ENCODE measurements around the gene CELSR1. TPM values are rescaled to one million over a fixed set of nuclear protein-coding genes. Genes with fewer than 3 reads are reported as not detected.

The CELSR1 gene
- total RNA-seq, 1 experiment from 2014 or later = 19.6 TPM

GRCh38 chr22:46563381-46564083, 26.1 kb upstream of the CELSR1 start:
- ATAC-seq (peak; percentile 96), DNase-seq (ENCODE audit: low read depth, low spot score) (peak; percentile 57)
- POLR2A ChIA-PET = interaction anchor here (0.7 to 2.1 kb wide), 6 partner anchors 11 to 1806 kb away, joined by 3 to 14 read pairs (median 3); partner anchors contain the start of gene TBC1D22A
- RAD21 ChIA-PET (ENCODE audit: low non-redundant PET in 1 of 2, low total read pairs in 2 of 2, uncharacterized antibody in 2 of 2, unreplicated experiment in 2 of 2) = interaction anchor here (0.6 to 1.5 kb wide), 12 partner anchors 97 to 239 kb away, joined by 3 to 7 read pairs (median 3); partner anchors contain the start of gene TRMU (in 1 of the 2)
- peak overlapping the region; percentile 85 for H3K4me2 ChIP-seq (ENCODE audit: low read length)
- CTCF ChIA-PET = interaction anchor here (0.5 to 2.3 kb wide), 29 partner anchors 9 to 433 kb away, joined by 3 to 20 read pairs (median 6); partner anchors contain the start of genes CERK, TBC1D22A and TRMU
- H3K9ac ChIP-seq (ENCODE audit: low read length) = peak overlapping the region; percentile 51
- intact Hi-C loops (cut with micrococcal nuclease) = loop anchor here (1.0 to 5.0 kb wide), 4 partner anchors 34 to 239 kb away; partner anchors contain the start of gene CERK
- no peaks in the 10 kb centered on the region for H3K9me2 ChIP-seq (ENCODE audit: insufficient read depth)
- peak overlapping the region; percentile 95 for H2AFZ ChIP-seq (ENCODE audit: low read depth, low read length, poor library complexity, severe bottlenecking)
- H3K4me1 ChIP-seq (ENCODE audit: control insufficient read depth in 1 of 2, insufficient read depth in 2 of 2, low read length in 2 of 2) = peaks cover 19 to 32% of the 10 kb centered on the region in 2 experiments
- no peaks in the 10 kb centered on the region for H3K79me2 ChIP-seq (ENCODE audit: insufficient read depth, low read length)
- peak overlapping the region; percentile 81 for H3K27ac ChIP-seq (ENCODE audit: low read depth, low read length)
- no peaks in the 10 kb centered on the region for H3K36me3 ChIP-seq (ENCODE audit: control insufficient read depth in 1 of 2, insufficient read depth in 2 of 2, low read length in 2 of 2)
- no peaks in the 10 kb centered on the region for H4K20me1 ChIP-seq (ENCODE audit: insufficient read depth)
- H3K27me3 ChIP-seq (ENCODE audit: insufficient read depth, low read length) = no peaks in the 10 kb centered on the region
- peak overlapping the region; percentile 32 to 47 for H3K4me3 ChIP-seq (replicated peaks in 1 of 2; ENCODE audit: low read depth in 1 of 2, low read length in 2 of 2)
- no TSS peak for BruUV-seq (replicated peaks)
- no peaks in the 10 kb centered on the region for H3K9me3 ChIP-seq (ENCODE audit: control insufficient read depth in 1 of 2, insufficient read depth in 1 of 2, low read depth in 1 of 2, low read length in 2 of 2)
- TF ChIP-seq EZH2 (IDR thresholded peaks at IDR 0.05) = no peak
- no peak for TF ChIP-seq ZNF274 (IDR thresholded peaks at IDR 0.05; ENCODE audit: low read depth, low read length)
- TF ChIP-seq, protein P1, sequence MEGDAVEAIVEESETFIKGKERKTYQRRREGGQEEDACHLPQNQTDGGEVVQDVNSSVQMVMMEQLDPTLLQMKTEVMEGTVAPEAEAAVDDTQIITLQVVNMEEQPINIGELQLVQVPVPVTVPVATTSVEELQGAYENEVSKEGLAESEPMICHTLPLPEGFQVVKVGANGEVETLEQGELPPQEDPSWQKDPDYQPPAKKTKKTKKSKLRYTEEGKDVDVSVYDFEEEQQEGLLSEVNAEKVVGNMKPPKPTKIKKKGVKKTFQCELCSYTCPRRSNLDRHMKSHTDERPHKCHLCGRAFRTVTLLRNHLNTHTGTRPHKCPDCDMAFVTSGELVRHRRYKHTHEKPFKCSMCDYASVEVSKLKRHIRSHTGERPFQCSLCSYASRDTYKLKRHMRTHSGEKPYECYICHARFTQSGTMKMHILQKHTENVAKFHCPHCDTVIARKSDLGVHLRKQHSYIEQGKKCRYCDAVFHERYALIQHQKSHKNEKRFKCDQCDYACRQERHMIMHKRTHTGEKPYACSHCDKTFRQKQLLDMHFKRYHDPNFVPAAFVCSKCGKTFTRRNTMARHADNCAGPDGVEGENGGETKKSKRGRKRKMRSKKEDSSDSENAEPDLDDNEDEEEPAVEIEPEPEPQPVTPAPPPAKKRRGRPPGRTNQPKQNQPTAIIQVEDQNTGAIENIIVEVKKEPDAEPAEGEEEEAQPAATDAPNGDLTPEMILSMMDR (IDR thresholded peaks at IDR 0.05 in 2 of 3, conservative IDR thresholded peaks at IDR 0.05 in 1 of 3; ENCODE audit: borderline replicate concordance in 1 of 3, insufficient read depth in 1 of 3, low read depth in 2 of 3, low read length in 2 of 3) = peak; percentile 72 to 81 (median 75)
- peak; percentile 23 for TF ChIP-seq YY1 (IDR thresholded peaks at IDR 0.05; ENCODE audit: extremely low read depth, insufficient replicate concordance, low read depth, low read length)
- no peak for TF ChIP-seq TCF7L2 (IDR thresholded peaks at IDR 0.05; ENCODE audit: borderline replicate concordance, extremely low read depth, insufficient read depth, insufficient read length)
- TF ChIP-seq, protein P2, sequence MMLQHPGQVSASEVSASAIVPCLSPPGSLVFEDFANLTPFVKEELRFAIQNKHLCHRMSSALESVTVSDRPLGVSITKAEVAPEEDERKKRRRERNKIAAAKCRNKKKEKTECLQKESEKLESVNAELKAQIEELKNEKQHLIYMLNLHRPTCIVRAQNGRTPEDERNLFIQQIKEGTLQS (IDR thresholded peaks at IDR 0.05) = no peak
- peak; percentile 40 for TF ChIP-seq POLR2A (IDR thresholded peaks at IDR 0.05; ENCODE audit: borderline replicate concordance, extremely low read depth, insufficient read depth, insufficient read length)
- TF ChIP-seq JUND (IDR thresholded peaks at IDR 0.05) = no peak
- no peak for TF ChIP-seq ELF1 (IDR thresholded peaks at IDR 0.05; ENCODE audit: borderline replicate concordance, low read depth)
- no peak for TF ChIP-seq POLR2AphosphoS5 (IDR thresholded peaks at IDR 0.05; ENCODE audit: low read depth, low read length)
- TF ChIP-seq SRF (IDR thresholded peaks at IDR 0.05; ENCODE audit: low read depth) = no peak
- TF ChIP-seq SP1 (IDR thresholded peaks at IDR 0.05; ENCODE audit: low read depth) = no peak
- TF ChIP-seq, protein P3, sequence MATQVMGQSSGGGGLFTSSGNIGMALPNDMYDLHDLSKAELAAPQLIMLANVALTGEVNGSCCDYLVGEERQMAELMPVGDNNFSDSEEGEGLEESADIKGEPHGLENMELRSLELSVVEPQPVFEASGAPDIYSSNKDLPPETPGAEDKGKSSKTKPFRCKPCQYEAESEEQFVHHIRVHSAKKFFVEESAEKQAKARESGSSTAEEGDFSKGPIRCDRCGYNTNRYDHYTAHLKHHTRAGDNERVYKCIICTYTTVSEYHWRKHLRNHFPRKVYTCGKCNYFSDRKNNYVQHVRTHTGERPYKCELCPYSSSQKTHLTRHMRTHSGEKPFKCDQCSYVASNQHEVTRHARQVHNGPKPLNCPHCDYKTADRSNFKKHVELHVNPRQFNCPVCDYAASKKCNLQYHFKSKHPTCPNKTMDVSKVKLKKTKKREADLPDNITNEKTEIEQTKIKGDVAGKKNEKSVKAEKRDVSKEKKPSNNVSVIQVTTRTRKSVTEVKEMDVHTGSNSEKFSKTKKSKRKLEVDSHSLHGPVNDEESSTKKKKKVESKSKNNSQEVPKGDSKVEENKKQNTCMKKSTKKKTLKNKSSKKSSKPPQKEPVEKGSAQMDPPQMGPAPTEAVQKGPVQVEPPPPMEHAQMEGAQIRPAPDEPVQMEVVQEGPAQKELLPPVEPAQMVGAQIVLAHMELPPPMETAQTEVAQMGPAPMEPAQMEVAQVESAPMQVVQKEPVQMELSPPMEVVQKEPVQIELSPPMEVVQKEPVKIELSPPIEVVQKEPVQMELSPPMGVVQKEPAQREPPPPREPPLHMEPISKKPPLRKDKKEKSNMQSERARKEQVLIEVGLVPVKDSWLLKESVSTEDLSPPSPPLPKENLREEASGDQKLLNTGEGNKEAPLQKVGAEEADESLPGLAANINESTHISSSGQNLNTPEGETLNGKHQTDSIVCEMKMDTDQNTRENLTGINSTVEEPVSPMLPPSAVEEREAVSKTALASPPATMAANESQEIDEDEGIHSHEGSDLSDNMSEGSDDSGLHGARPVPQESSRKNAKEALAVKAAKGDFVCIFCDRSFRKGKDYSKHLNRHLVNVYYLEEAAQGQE (IDR thresholded peaks at IDR 0.05; ENCODE audit: low read depth) = no peak
- no peak for TF ChIP-seq ZBTB33 (IDR thresholded peaks at IDR 0.05; ENCODE audit: extremely low read depth, insufficient replicate concordance, low read length)
- TF ChIP-seq, protein P4, sequence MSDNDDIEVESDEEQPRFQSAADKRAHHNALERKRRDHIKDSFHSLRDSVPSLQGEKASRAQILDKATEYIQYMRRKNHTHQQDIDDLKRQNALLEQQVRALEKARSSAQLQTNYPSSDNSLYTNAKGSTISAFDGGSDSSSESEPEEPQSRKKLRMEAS (IDR thresholded peaks at IDR 0.05) = peak; percentile 83
- no peak for TF ChIP-seq EGR1 (IDR thresholded peaks at IDR 0.05; ENCODE audit: low read depth)
- TF ChIP-seq SIN3A (IDR thresholded peaks at IDR 0.05; ENCODE audit: low read depth) = no peak
- peak; percentile 38; the same call in 1 of the 2 replicates for TF ChIP-seq ZFX (IDR thresholded peaks at IDR 0.05)
